Osteoblast (primary cell): ENCODE data around the gene FRMD4A. TPM values are rescaled to one million over a fixed set of nuclear protein-coding genes. Genes with fewer than 3 reads are reported as not detected.

Experiments used
- DNase-seq: peaks from one replicate; pipeline ENCODE4 v3.0.0; 2011; ENCODE audit warnings: low spot score, mixed read lengths; ENCODE audit not compliant: insufficient read length; ENCODE audit errors: missing footprints
- H2AFZ ChIP-seq: 2 replicates; pipeline ENCODE4 v1.6.0; 2011; ENCODE audit warnings: mild to moderate bottlenecking, low read length
- H3K27ac ChIP-seq: 2 replicates; pipeline ENCODE4 v1.5.1; 2011; ENCODE audit warnings: mild to moderate bottlenecking, low read depth, low read length, moderate library complexity
- H3K27me3 ChIP-seq: 2 replicates; pipeline ENCODE4 v1.6.0; 2012; ENCODE audit warnings: mild to moderate bottlenecking, control low read depth, inconsistent platforms, low read length, moderate library complexity; ENCODE audit not compliant: insufficient read depth
- H3K36me3 ChIP-seq: 2 replicates; pipeline ENCODE4 v1.5.1; 2011; ENCODE audit warnings: mild to moderate bottlenecking, low read length, control low read depth, moderate library complexity; ENCODE audit not compliant: insufficient read depth
- H3K4me1 ChIP-seq: 2 replicates; pipeline ENCODE4 v1.5.1; 2011; ENCODE audit warnings: mild to moderate bottlenecking, low read length, control low read depth, moderate library complexity; ENCODE audit not compliant: insufficient read depth
- H3K4me2 ChIP-seq: 2 replicates; pipeline ENCODE4 v1.6.0; 2011; ENCODE audit warnings: mild to moderate bottlenecking, low read length; ENCODE audit not compliant: insufficient read depth
- H3K4me3 ChIP-seq: fragments of 200-600 bp; sonication (generic); 3 replicates; pipeline ENCODE4 v1.5.1; 2012; ENCODE audit warnings: mild to moderate bottlenecking, low read length, inconsistent platforms; ENCODE audit not compliant: insufficient read depth
- H3K79me2 ChIP-seq: 2 replicates; pipeline ENCODE4 v1.6.0; 2012; ENCODE audit warnings: mild to moderate bottlenecking, low read length, control low read depth, inconsistent platforms; ENCODE audit not compliant: insufficient read depth
- H3K9me3 ChIP-seq: 2 replicates; pipeline ENCODE4 v1.5.1; 2011; ENCODE audit warnings: low read depth, low read length, control low read depth
- H4K20me1 ChIP-seq: 2 replicates; pipeline ENCODE4 v1.6.0; 2012; ENCODE audit warnings: mild to moderate bottlenecking, low read length, control low read depth; ENCODE audit not compliant: insufficient read depth
- total RNA-seq: library from RNA; depleted of rRNA; stranded (reverse); fragments of >200 nt; gene quantifications from 2 replicates; pipeline ENCODE4 v1.2.3, GENCODE V29; 2012
- TF ChIP-seq, protein P1 (sequence below): IDR thresholded peaks from 2 replicates; pipeline ENCODE4 v1.5.1; 2011; ENCODE audit warnings: mild to moderate bottlenecking, low read depth, low read length, moderate library complexity; ENCODE audit errors: extremely low read depth

The FRMD4A gene
- total RNA-seq, 1 donor = 41.3 TPM

DNA sequence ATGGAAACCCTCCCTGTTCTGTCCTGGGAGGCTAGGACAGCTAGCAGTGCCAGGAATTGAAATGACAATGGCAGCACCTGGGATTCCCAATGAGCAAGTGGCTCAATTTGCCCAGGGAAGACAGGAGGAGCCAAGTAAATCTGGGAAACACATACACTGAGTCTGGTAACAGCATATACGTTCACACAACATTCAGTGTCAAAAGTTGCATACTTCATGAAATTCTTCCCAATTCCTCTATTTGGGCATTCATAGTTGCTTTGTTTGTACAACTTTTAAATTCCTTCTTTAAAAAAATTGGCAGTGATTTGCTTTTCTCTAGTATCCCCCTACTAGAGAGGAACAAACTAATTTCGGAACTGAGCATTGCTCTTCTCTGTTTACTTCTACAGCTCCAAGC lies 2.9 kb upstream of the FRMD4A start:
- no peak for DNase-seq
- no peaks in the 10 kb centered on the region for H3K4me1 ChIP-seq
- no peaks in the 10 kb centered on the region for H3K79me2 ChIP-seq
- TF ChIP-seq, protein P1, sequence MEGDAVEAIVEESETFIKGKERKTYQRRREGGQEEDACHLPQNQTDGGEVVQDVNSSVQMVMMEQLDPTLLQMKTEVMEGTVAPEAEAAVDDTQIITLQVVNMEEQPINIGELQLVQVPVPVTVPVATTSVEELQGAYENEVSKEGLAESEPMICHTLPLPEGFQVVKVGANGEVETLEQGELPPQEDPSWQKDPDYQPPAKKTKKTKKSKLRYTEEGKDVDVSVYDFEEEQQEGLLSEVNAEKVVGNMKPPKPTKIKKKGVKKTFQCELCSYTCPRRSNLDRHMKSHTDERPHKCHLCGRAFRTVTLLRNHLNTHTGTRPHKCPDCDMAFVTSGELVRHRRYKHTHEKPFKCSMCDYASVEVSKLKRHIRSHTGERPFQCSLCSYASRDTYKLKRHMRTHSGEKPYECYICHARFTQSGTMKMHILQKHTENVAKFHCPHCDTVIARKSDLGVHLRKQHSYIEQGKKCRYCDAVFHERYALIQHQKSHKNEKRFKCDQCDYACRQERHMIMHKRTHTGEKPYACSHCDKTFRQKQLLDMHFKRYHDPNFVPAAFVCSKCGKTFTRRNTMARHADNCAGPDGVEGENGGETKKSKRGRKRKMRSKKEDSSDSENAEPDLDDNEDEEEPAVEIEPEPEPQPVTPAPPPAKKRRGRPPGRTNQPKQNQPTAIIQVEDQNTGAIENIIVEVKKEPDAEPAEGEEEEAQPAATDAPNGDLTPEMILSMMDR = no peak
- H4K20me1 ChIP-seq = no peaks in the 10 kb centered on the region
- no peak overlapping the region for H2AFZ ChIP-seq
- peaks cover 67% of the 10 kb centered on the region for H3K27me3 ChIP-seq
- H3K36me3 ChIP-seq = no peaks in the 10 kb centered on the region
- no peak overlapping the region for H3K4me3 ChIP-seq
- no peaks in the 10 kb centered on the region for H3K9me3 ChIP-seq
- H3K4me2 ChIP-seq = no peak overlapping the region
- no peak overlapping the region for H3K27ac ChIP-seq

DNA sequence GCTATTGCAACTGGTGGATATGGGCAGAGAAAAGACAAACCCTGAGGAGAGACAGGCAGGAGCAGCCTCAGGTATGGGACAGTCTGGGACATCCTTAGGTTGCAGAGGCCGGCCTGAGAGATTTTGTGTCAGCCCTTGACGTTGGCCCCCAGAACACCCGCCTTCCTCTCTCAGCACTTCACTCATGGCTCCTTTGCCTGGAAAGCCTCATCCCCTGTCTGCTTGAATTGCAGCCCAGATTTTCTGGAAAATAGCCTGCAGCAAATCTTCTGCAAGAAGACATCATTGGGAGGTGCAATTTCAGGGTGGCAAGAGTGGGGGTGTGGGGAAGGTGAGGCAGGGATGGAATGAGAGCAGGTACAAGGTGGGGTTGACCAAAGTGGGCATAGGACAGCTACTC lies 2.2 kb upstream of the FRMD4A start:
- H3K4me3 ChIP-seq = no peak overlapping the region
- H3K79me2 ChIP-seq = no peaks in the 10 kb centered on the region
- no peak overlapping the region for H3K4me2 ChIP-seq
- H2AFZ ChIP-seq = no peak overlapping the region
- no peaks in the 10 kb centered on the region for H3K36me3 ChIP-seq
- peaks cover 70% of the 10 kb centered on the region for H3K27me3 ChIP-seq
- H3K4me1 ChIP-seq = no peaks in the 10 kb centered on the region
- TF ChIP-seq, protein P1 = no peak
- no peak overlapping the region for H3K27ac ChIP-seq
- no peaks in the 10 kb centered on the region for H3K9me3 ChIP-seq
- no peak for DNase-seq
- no peaks in the 10 kb centered on the region for H4K20me1 ChIP-seq

DNA sequence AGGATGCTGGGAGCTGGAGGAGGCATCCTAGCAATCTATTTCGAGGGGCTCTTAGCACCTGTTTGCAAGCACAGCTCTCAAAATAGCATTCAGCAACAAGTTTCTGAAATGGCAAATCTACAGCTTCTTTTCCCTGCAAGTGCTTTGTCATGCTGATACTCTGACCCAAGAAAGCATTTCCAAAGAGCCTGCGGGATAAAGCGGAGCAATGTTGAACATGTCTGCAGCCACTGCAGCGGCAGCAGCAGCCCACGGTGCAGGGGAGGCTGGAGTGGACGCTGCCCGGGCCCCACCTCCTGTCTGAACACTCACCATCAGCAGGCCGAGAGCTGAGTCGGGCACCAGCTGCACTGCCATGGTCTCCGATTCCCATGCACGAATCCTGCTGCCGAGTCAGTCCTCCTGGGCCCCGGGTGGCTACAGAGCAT lies 964 bp downstream of the FRMD4A start:
- no peaks in the 10 kb centered on the region for H4K20me1 ChIP-seq
- H3K27ac ChIP-seq = no peak overlapping the region
- TF ChIP-seq, protein P1 = no peak
- no peaks in the 10 kb centered on the region for H3K79me2 ChIP-seq
- no peaks in the 10 kb centered on the region for H3K36me3 ChIP-seq
- H3K4me2 ChIP-seq = no peak overlapping the region
- H2AFZ ChIP-seq = no peak overlapping the region
- H3K4me1 ChIP-seq = no peaks in the 10 kb centered on the region
- H3K9me3 ChIP-seq = no peaks in the 10 kb centered on the region
- no peak overlapping the region for H3K4me3 ChIP-seq
- H3K27me3 ChIP-seq = peaks cover 66% of the 10 kb centered on the region
- no peak for DNase-seq

DNA sequence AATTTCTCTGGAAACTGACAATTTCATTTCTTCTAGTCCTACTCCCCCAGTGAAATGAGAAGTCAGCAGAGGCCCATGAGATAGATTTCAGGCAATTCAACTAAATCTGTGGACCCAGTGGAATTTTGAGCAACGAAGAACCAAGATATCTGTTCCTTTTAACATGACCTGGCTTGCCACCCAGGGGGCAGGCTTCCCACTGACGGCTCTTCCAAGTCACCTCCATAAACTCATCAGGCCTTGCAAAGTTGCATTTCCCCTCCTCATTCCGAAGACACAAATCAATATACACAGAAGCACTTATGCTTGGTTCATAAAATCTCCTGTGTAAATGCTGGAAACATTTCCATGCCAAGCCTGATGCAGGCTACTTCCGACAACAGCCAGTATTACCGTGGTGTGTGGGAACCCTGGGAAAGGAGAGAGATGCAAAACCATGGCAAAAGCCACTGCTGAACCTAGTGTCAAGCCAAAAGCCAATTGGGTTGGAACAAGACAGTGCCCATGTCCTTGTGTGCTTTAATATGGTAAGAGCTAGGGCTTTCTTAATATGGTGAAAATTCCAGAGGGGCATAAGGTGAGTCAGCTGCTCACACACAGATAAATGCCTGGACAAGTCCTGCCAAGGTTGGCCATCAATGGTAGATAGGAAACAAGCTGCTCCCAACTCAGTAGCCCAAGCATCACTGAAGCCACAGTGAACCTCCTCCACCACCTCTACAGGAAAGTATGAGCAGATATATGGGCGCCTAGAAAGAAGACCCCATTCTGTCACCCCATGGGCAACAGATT lies 1.6 kb downstream of the FRMD4A start:
- Histone ChIP-seq H3K4me2 (no peak overlapping the region), H2AFZ (no peak overlapping the region), H3K4me3 (no peak overlapping the region), H3K27me3 (peaks cover 62% of the 10 kb centered on the region), H4K20me1 (no peaks in the 10 kb centered on the region), H3K79me2 (no peaks in the 10 kb centered on the region), H3K4me1 (no peaks in the 10 kb centered on the region), H3K9me3 (no peaks in the 10 kb centered on the region), H3K27ac (no peak overlapping the region), H3K36me3 (no peaks in the 10 kb centered on the region)
- DNase-seq = no peak
- TF ChIP-seq, protein P1 = no peak
